Upper lobe of left lung (tissue), 6 donors: ENCODE data around the gene TTLL8. TPM values are rescaled to one million over a fixed set of nuclear protein-coding genes. Genes with fewer than 3 reads are reported as not detected.

ENCODE experiments used
- ATAC-seq, 2 donors: fragments of 200-7000 bp; cut with Tn5 transposase; one replicate each; pipeline ENCODE4 v1.9.1; 2022; ENCODE audit warnings: mild to moderate bottlenecking in 2 of 2, moderate library complexity in 2 of 2; ENCODE audit not compliant: low FRiP score in 2 of 2
- DNase-seq, 2 donors: peaks; one replicate each; pipeline ENCODE4 v3.0.0-alpha.2; 2019 to 2020
- H3K27ac ChIP-seq, 4 donors: fragments of 200-600 bp; sonication (generic); one replicate each; pipeline ENCODE4 v1.5.1; 2016 to 2019
- H3K27me3 ChIP-seq, 4 donors: fragments of 200-600 bp; sonication (generic); one replicate each; pipeline ENCODE4 v1.5.1; 2017 to 2019
- H3K36me3 ChIP-seq, 4 donors: fragments of 200-600 bp; sonication (generic); one replicate each; pipeline ENCODE4 v1.5.1; 2016 to 2019
- H3K4me1 ChIP-seq, 4 donors: fragments of 200-600 bp; sonication (generic); one replicate each; pipeline ENCODE4 v1.5.1; 2018 to 2019
- H3K4me3 ChIP-seq, 4 donors: fragments of 200-600 bp; sonication (generic); one replicate each; pipeline ENCODE4 v1.5.1; 2017 to 2019; ENCODE audit warnings: mild to moderate bottlenecking in 2 of 4, moderate library complexity in 1 of 4
- H3K9me3 ChIP-seq, 4 donors: fragments of 200-600 bp; sonication (generic); one replicate each; pipeline ENCODE4 v1.5.1; 2018 to 2019
- EP300 ChIP-seq, 4 donors: sonication (generic); formaldehyde crosslinking; IDR thresholded peaks; one replicate each; pipeline ENCODE4 v1.5.1; 2017; ENCODE audit warnings: antibody characterized with exemption in 4 of 4, control low read depth in 2 of 4
- POLR2A ChIP-seq, 4 donors: fragments of 450-650 bp; IDR thresholded peaks; one replicate each; pipeline ENCODE4 v1.5.1; 2016 to 2017; ENCODE audit warnings: antibody characterized with exemption in 4 of 4, mild to moderate bottlenecking in 2 of 4
- POLR2AphosphoS5 ChIP-seq, 2 donors: sonication (generic); formaldehyde crosslinking; IDR thresholded peaks; one replicate each; pipeline ENCODE4 v1.5.1; 2017; ENCODE audit warnings: antibody characterized with exemption in 2 of 2
- WGBS, 2 donors: methylation state at CpG; one replicate each; pipeline ENCODE4 v1.1.5; 2017 to 2018; 5-methylcytosine and 5-hydroxymethylcytosine counted together
- total RNA-seq, 6 donors: library from RNA; depleted of rRNA in 4 of 6; stranded (reverse); fragments of >200 nt in 4 of 6; gene quantifications; one replicate each; pipeline versions ENCODE4 v1.1.0 to v1.2.1, GENCODE V29; 2016 to 2021
- TF ChIP-seq, protein P1 (sequence below), 6 experiments: fragments of 450-650 bp in 4 of 6; fragments of 200-600 bp in 2 of 6; sonication (generic) in 2 of 6; IDR thresholded peaks; one replicate each; pipeline ENCODE4 v1.5.1; 2016 to 2019; ENCODE audit warnings: antibody characterized with exemption in 6 of 6
- donor health status: DM: no; HTN: no; CAD: no; lungs with moderate emphysema.
- donor health status: DM: no; HTN: yes; CAD: no; lungs with severe emphysema.

The TTLL8 gene
- total RNA-seq, 6 donors from 2014 or later, result not detected

DNA sequence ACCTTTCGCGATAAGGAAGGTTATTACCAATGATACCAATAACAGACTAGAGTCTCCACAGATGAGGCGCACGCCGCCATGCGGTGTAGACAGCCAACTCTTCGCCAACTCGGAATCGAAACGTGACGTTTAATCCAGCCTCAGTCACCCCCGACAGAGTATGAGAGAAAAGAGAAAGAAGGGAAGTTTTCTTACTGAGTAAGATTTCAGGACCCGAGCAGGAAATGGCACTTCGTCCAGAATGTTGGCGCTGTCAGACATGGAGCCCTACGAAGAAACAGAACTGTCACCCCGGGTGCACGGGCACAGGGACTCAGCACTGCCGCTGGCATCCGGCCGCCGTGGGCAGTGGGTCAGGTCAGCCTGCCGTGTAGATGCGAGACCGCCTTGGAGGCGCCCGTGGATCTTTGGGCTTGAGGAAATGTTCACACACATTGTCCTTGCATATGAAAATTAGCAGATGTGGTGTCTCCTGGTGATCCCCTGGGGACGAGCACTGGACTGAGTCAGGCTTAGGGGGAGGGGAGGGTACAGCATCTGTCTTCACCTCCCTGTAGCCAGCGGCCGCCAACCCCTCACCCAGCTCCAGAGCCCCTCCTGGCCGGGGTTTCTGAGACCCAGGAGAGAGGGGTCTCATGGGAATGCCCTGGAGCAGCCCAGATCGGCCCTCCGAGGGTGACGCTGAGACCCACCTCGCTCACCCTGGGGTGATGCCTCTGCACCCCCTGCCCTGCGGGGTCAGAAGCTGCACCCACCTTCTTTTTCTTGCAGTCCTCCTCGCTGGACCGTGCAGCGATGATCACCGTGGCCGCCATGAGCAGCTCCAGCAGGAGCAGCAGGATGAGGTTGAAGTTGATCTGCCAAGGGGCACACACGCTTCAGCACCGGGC lies 18.8 kb upstream of the TTLL8 start:
- ATAC-seq, result no peak
- Histone ChIP-seq H3K27me3 (no peaks in the 10 kb centered on the region), H3K27ac (no peak overlapping the region), H3K4me3 (no peak overlapping the region), H3K9me3 (no peaks in the 10 kb centered on the region), H3K36me3 (no peaks in the 10 kb centered on the region), H3K4me1 (no peaks in the 10 kb centered on the region)
- TF ChIP-seq, protein P1, sequence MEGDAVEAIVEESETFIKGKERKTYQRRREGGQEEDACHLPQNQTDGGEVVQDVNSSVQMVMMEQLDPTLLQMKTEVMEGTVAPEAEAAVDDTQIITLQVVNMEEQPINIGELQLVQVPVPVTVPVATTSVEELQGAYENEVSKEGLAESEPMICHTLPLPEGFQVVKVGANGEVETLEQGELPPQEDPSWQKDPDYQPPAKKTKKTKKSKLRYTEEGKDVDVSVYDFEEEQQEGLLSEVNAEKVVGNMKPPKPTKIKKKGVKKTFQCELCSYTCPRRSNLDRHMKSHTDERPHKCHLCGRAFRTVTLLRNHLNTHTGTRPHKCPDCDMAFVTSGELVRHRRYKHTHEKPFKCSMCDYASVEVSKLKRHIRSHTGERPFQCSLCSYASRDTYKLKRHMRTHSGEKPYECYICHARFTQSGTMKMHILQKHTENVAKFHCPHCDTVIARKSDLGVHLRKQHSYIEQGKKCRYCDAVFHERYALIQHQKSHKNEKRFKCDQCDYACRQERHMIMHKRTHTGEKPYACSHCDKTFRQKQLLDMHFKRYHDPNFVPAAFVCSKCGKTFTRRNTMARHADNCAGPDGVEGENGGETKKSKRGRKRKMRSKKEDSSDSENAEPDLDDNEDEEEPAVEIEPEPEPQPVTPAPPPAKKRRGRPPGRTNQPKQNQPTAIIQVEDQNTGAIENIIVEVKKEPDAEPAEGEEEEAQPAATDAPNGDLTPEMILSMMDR (IDR thresholded peaks at IDR 0.05), result no peak
- TF ChIP-seq EP300 (IDR thresholded peaks at IDR 0.05), result no peak
- no peak for TF ChIP-seq POLR2A (IDR thresholded peaks at IDR 0.05)
- no peak for TF ChIP-seq POLR2AphosphoS5 (IDR thresholded peaks at IDR 0.05)
- 82 to 87% methylated on average over 42 to 43 of the region's 43 CpGs for WGBS, 2 donors
- DNase-seq, result peak in 1 of 2 donors; percentile 64

DNA sequence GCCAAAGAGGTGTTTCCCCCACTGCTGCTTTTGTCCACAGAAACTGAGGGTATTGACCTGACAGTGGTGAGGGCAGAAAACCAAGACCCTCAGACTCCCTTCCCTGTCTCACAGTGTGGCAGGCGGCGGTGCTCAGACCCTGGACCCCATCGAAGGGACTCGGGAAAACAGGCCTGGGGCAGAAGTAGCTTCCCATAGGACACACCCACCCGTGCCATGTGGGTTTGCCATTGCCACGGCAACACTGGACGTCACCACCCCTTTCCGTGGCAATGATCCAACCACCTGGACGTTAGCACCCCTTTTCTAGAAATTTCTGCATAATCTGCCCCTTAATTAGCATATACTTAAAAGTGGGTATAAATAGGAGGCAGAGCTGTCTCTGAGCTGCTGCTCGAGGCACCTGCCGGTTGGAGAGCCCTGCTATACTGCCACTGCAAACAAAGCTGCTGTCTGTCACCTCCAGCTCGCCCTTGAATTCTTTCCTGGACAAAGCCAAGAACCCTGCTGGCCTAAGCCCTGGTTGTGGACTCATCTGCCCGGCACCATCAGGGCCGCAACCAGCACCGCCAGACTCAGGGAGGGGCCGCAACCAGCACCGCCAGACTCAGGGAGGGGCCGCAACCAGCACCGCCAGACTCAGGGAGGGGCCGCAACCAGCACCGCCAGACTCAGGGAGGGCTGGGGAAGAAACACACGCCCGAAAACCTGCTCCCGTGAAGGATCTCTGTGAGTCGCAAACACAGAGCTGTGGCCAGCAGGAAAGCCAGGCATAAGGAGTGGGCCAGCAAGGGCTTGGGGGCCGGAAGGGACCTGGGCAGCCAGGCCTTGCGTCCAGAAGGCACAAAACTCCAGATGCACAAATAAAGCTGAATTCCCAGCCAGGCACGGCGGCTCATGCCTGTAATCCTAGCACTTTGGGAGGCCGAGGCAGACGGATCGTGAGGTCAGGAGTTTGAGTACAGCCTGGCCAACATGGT lies 16.7 kb upstream of the TTLL8 start:
- no peaks in the 10 kb centered on the region for H3K27me3 ChIP-seq
- H3K27ac ChIP-seq, result no peak overlapping the region
- ATAC-seq (no peak), DNase-seq (no peak)
- no peak for TF ChIP-seq EP300 (IDR thresholded peaks at IDR 0.05)
- TF ChIP-seq, protein P1 (IDR thresholded peaks at IDR 0.05), result no peak
- TF ChIP-seq POLR2A (IDR thresholded peaks at IDR 0.05), result no peak
- TF ChIP-seq POLR2AphosphoS5 (IDR thresholded peaks at IDR 0.05), result no peak
- no peaks in the 10 kb centered on the region for H3K4me1 ChIP-seq
- no peaks in the 10 kb centered on the region for H3K9me3 ChIP-seq
- no peak overlapping the region for H3K4me3 ChIP-seq
- H3K36me3 ChIP-seq, result no peaks in the 10 kb centered on the region
- whole genome bisulfite sequencing, 2 donors, result 76 to 79% methylated on average over 27 to 32 of the region's 32 CpGs

DNA sequence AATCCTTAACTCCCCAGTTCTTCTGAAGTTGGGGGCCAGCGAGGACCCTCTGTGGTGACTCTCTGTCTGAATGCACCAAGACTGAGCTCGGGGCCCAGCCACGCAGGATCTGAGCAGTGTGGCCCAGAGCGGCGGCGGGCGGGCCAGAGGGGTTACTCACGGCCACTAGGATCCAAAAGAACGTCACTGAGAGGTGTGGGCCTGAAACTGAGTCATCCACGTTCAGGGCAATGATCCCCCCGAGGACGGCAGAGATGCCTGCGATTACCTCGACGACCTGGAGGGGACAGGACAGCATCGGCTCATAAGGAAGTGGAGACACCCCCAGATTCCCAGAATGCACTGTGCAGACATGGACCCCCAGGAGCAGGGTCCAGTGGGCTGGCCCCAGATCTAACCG lies 16.0 kb upstream of the TTLL8 start:
- ATAC-seq (no peak), DNase-seq (peak in 1 of 2 donors; percentile 56)
- Histone ChIP-seq H3K4me3 (no peak overlapping the region), H3K27ac (no peak overlapping the region), H3K4me1 (no peaks in the 10 kb centered on the region), H3K36me3 (no peaks in the 10 kb centered on the region), H3K27me3 (no peaks in the 10 kb centered on the region), H3K9me3 (no peaks in the 10 kb centered on the region)
- TF ChIP-seq, protein P1 (IDR thresholded peaks at IDR 0.05), result no peak
- TF ChIP-seq POLR2A (IDR thresholded peaks at IDR 0.05), result no peak
- TF ChIP-seq POLR2AphosphoS5 (IDR thresholded peaks at IDR 0.05), result no peak
- no peak for TF ChIP-seq EP300 (IDR thresholded peaks at IDR 0.05)
- WGBS, 2 donors, result 88 to 89% methylated on average over 10 to 17 of the region's 17 CpGs

DNA sequence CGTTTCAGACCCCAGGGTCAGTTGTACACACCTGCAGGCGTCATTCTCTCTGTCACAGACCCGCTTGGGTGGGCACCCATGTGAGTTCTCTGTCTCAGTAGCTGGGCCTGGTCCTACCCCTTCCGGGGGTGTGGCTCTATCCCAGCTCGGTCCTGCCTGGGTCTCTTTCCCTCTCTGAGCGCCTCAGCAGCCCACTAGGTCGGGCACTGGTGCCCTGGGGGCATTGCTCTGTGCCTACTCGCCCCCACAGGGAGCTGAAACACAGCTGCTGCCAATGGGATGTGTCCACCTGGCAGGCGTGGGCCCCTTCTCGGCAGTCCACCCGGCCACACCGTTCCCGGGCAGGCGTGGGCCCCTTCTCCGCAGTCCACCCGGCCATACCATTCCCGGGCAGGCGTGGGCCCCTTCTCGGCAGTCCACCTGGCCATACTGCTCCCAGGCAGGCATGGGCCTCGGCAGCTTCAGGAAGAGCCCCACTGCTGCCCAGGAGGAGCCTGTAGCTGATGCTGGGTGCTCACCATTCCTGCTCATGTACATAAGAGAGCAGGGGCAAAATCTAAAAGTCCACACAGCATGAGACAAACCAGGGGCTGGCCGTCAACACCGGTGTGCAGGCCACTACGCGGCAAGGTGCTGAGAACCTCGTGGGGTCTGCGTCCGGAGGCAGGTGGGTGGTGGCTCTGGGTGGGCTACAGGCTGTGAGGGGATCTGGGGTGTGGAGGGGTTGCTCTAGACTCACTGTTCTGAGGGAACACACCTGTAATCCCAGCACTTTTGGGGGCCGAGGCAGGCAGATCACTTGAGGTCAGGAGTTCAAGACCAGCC lies 14.8 kb upstream of the TTLL8 start:
- H3K4me1 ChIP-seq, result no peaks in the 10 kb centered on the region
- no peak overlapping the region for H3K27ac ChIP-seq
- H3K27me3 ChIP-seq, result no peaks in the 10 kb centered on the region
- no peak for DNase-seq
- no peaks in the 10 kb centered on the region for H3K36me3 ChIP-seq
- 89 to 91% methylated on average over 14 to 27 of the region's 28 CpGs for WGBS, 2 donors
- no peaks in the 10 kb centered on the region for H3K9me3 ChIP-seq
- TF ChIP-seq EP300 (IDR thresholded peaks at IDR 0.05), result no peak
- TF ChIP-seq, protein P1 (IDR thresholded peaks at IDR 0.05), result no peak
- ATAC-seq, result peak in 1 of 2 donors; percentile 11
- no peak overlapping the region for H3K4me3 ChIP-seq
